ENCODE measurements around the gene GANC.

DNA sequence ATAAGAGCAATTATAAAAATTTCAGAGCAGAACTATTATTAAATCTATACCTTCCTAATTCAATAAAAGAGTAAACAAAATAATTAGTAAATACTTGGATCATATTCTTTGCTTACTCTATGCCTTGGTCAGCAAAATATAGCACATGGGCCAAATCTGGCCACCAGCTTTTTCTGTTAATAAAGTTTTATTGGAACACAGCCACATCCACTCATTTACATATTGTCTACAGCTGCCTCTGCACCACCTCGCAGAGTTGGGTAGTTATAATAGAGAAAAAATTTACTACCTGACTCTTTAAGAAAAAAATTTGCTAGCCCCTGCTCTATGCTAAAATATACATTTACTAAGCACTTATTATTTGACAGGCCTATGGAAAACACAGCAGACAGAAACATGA lies 32.2 kb upstream of the GANC start:
- TF ChIP-seq POLR2A (IDR thresholded peaks at IDR 0.05): no peak
- TF ChIP-seq, protein P1, sequence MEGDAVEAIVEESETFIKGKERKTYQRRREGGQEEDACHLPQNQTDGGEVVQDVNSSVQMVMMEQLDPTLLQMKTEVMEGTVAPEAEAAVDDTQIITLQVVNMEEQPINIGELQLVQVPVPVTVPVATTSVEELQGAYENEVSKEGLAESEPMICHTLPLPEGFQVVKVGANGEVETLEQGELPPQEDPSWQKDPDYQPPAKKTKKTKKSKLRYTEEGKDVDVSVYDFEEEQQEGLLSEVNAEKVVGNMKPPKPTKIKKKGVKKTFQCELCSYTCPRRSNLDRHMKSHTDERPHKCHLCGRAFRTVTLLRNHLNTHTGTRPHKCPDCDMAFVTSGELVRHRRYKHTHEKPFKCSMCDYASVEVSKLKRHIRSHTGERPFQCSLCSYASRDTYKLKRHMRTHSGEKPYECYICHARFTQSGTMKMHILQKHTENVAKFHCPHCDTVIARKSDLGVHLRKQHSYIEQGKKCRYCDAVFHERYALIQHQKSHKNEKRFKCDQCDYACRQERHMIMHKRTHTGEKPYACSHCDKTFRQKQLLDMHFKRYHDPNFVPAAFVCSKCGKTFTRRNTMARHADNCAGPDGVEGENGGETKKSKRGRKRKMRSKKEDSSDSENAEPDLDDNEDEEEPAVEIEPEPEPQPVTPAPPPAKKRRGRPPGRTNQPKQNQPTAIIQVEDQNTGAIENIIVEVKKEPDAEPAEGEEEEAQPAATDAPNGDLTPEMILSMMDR (IDR thresholded peaks at IDR 0.05): no peak

Measured in stomach (tissue), 4 donors.